Measurements from ENCODE around the gene HSPB8.

Gene HSPB8

GRCh38 chr12:119145367-119145766, 33.4 kb upstream of the HSPB8 start:
- no peak overlapping the region for H3K4me3 ChIP-seq (ENCODE audit: low read depth, low read length)
- TF ChIP-seq, protein P1, sequence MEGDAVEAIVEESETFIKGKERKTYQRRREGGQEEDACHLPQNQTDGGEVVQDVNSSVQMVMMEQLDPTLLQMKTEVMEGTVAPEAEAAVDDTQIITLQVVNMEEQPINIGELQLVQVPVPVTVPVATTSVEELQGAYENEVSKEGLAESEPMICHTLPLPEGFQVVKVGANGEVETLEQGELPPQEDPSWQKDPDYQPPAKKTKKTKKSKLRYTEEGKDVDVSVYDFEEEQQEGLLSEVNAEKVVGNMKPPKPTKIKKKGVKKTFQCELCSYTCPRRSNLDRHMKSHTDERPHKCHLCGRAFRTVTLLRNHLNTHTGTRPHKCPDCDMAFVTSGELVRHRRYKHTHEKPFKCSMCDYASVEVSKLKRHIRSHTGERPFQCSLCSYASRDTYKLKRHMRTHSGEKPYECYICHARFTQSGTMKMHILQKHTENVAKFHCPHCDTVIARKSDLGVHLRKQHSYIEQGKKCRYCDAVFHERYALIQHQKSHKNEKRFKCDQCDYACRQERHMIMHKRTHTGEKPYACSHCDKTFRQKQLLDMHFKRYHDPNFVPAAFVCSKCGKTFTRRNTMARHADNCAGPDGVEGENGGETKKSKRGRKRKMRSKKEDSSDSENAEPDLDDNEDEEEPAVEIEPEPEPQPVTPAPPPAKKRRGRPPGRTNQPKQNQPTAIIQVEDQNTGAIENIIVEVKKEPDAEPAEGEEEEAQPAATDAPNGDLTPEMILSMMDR (IDR thresholded peaks at IDR 0.05; ENCODE audit: low read depth, low read length) = no peak

DNA sequence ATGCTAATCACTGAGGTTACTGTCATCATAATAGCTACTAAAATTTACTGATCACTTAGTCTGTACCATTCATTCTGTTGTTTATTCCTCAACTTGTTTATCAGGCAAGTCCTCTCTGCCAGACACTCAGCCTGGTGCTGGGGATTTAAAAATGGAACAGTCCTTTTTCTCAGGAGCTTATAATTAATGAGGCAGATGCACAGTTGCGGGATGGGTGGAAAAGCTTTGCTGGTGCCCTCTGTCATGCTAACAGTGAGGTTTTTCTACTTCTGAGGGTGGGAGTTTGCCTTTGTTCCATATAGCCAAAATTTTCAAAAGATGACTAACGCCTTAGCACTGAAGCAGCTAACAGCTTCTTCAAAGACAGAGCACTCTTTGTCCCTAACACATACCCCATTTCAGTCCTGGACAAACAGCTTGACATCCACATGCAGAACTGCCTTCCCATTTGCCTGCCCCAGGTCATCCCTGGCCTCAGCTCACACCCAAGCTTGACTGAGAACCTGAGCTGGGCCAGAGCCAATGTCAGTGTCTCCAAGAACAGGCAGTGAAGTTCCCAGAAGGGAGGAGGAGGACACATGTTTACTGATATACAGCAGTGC, 30.8 kb upstream of the HSPB8 start:
- TF ChIP-seq, protein P1 (IDR thresholded peaks at IDR 0.05; ENCODE audit: low read depth, low read length) = no peak
- no peak overlapping the region for H3K4me3 ChIP-seq (ENCODE audit: low read depth, low read length)

DNA sequence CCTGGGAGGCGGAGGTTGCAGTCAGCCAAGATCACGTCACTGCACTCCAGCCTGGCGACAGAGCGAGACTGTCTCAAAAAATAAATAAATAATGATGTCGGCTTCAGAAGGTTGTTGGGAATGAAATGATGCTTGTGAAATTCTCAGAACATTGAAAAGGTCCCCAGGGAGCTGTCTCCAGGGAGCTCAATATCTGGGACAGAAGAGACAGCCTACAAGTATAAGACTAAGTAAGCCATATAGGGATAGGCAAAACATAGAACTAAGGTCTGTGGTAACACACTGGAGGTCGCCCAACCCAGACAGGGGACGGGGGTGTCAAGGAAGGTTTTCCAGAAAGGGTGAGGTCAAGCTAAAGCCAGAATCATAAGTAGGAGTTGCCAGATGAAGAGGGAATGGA, 29.5 kb upstream of the HSPB8 start:
- no peak overlapping the region for H3K4me3 ChIP-seq (ENCODE audit: low read depth, low read length)
- TF ChIP-seq, protein P1 (IDR thresholded peaks at IDR 0.05; ENCODE audit: low read depth, low read length) = no peak

DNA sequence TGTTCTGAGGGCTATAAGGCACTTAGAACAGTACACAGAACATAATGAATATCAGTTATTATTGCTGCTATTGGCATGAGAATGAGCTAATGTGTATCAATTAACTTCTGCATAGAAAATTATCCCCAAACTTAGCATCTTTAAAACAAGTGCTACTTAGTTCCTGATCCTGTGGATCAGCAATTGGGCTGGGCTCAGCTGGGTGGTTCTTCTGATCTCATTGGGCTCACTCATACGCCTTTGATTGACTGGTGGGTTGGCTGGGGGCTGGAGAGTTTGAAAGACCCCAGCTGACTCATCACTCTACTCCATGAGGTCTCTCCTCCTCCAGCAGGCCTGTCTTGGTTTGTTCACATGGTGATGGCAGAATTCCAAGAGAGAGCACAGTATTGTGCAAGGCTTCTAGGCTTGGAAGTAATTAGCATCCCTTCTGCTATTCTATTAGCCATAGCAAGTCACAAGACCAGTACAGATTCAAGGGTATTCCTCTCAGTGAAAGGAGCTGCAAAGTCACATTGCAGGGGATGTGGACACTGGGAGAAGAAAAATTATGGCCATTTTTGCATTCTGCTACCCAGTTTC, 27.2 kb upstream of the HSPB8 start:
- TF ChIP-seq, protein P1 (IDR thresholded peaks at IDR 0.05; ENCODE audit: low read depth, low read length) = no peak
- no peak overlapping the region for H3K4me3 ChIP-seq (ENCODE audit: low read depth, low read length)

DNA sequence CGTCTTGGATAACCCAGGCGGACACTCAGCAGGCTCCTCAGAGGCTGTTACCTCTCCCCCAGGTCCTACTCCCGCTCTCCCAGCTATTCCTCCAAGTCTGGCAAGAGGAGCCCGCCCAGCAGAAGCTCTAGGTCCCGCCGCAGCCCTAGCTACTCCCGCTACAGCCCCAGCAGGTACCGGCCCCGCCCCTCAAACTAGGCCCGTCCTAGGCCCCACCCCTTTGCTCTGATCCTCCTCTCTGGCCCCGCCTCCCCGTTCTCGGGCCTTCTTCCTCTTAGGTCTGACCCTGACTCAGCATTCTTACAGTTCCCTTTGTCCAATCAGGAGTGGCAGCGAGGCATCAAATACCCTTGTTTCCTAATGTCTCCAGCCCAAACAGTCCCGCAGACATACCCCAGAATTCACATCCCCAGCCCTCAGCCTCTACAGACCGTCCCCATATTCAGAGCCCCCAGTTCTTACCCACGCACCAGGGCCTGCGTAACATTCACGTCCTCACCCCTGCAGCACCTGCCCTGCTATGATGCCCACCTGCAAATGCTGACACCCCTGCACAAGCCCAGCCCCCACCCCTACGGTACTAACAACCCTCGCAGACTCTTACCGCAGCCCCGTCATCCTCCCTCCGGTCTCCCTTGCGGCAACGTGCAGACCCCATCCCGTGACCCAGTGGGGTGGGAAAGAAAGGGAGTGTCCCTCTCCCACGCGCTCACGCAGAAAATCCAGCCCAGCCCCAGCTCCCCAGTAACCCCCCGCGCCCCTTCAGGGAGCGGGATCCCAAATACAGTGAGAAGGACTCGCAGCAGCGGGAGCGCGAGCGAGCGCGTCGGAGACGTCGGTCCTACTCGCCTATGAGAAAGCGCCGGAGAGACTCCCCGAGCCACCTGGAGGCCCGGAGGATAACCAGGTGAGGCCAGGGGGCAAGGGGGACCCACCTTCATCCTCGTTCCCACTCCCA, 25.0 kb upstream of the HSPB8 start:
- H3K4me3 ChIP-seq (ENCODE audit: low read depth, low read length) = no peak overlapping the region
- TF ChIP-seq, protein P1 (IDR thresholded peaks at IDR 0.05; ENCODE audit: low read depth, low read length) = no peak

- H3K4me3 ChIP-seq (ENCODE audit: low read depth, low read length) = no peak overlapping the region
- TF ChIP-seq, protein P1 (IDR thresholded peaks at IDR 0.05; ENCODE audit: low read depth, low read length) = no peak
Observed at GRCh38 chr12:119154435-119154818, 24.3 kb upstream of the HSPB8 start.
